Measurements from ENCODE around the gene OPA3.
"Not testable (repeated sequence)": the region's sequence is repeated elsewhere in the genome, so short reads cannot be mapped to it uniquely, and the experiment has no call there.

The OPA3 gene

DNA sequence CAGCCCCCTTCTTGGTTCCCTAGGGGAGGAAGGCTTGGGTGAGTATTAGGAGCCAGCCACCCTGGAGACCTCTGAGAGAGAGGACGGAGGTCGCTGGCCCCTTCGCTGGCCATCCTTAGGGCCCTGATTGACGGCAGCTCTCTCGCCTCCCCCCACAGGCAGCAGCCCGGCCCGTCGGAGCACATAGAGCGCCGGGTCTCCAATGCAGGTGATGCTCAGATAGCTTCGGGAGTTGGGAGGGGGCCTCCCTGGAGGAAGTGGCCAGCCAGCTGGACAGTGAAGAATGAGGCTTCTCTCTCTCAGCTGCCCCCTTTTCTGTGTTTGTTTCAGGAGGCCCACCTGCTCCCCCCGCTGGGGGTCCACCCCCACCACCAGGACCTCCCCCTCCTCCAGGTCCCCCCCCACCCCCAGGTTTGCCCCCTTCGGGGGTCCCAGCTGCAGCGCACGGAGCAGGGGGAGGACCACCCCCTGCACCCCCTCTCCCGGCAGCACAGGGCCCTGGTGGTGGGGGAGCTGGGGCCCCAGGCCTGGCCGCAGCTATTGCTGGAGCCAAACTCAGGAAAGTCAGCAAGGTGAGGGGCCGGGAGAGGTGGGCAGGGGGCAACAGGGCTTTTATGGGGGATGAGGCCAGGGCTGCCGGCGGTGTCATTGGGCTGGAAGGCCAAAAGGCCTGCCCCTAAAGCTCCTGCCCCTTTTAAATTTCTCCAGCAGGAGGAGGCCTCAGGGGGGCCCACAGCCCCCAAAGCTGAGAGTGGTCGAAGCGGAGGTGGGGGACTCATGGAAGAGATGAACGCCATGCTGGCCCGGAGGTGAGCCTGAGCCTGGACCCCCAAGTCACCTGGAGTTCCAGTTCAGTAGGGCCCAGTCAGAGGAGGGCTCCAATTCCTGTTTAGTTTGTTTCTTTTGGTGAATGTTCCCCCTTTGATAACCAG lies 62.3 kb downstream of the OPA3 start:
- no peak for DNase-seq (ENCODE audit: low spot score)

GRCh38 chr19:45518469-45518826 lies 66.2 kb downstream of the OPA3 start:
- DNase-seq (ENCODE audit: low spot score), result no peak

- DNase-seq (ENCODE audit: low spot score), result no peak
Measured at GRCh38 chr19:45517641-45518468, 66.7 kb downstream of the OPA3 start.

DNA sequence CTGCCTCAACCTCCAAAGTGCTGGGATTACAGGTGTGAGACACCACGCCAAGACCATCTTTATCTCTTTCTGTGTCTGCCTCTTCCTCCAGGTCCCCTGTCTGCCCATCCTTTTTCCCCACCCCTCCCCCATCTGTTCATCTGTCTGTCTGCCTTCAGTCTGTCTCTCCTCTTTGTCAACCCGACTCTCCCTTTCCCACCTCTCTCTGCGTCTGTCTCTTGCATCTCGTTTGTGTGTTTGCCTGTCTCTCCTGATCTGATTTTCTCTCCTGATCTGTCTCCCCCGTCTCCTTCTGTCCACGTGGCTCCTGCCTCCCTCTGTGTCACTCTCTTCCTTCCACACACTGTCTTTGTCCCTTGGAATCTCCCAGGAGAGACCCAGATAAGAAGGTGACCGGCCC lies 67.4 kb downstream of the OPA3 start:
- DNase-seq (ENCODE audit: low spot score), result no peak

DNA sequence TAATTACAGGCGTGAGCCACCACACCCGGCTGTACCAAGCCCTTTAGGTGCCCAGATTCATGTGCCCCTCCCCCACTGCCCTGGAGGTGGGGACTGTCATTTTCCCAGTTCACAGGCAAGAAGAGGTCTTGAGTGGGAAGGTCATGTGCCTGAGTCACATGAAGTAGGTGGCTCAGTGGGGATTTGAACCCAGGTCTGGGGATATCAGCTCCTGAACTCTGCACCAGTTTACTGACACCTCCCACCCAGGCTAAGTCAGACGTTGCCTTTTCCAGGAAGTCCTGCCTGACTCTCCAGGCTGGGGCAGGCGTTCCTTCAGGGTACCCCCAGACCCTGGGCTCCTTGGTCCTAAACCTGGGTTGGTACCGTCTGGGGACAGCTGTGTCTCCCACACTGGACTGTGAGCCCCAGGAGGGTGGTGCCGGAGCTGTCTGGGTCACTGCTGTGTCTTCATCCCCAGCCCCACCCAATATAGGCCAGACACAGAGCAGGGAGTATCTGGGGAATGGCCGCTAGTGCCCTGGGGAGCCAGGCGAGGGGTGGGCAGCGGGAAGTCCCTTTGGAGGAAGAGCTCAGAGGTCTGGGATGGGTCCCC lies 68.7 kb downstream of the OPA3 start:
- DNase-seq (ENCODE audit: low spot score), result no peak

- no peak for DNase-seq (ENCODE audit: low spot score)
Measured at GRCh38 chr19:45515081-45515624, 69.4 kb downstream of the OPA3 start.

DNA sequence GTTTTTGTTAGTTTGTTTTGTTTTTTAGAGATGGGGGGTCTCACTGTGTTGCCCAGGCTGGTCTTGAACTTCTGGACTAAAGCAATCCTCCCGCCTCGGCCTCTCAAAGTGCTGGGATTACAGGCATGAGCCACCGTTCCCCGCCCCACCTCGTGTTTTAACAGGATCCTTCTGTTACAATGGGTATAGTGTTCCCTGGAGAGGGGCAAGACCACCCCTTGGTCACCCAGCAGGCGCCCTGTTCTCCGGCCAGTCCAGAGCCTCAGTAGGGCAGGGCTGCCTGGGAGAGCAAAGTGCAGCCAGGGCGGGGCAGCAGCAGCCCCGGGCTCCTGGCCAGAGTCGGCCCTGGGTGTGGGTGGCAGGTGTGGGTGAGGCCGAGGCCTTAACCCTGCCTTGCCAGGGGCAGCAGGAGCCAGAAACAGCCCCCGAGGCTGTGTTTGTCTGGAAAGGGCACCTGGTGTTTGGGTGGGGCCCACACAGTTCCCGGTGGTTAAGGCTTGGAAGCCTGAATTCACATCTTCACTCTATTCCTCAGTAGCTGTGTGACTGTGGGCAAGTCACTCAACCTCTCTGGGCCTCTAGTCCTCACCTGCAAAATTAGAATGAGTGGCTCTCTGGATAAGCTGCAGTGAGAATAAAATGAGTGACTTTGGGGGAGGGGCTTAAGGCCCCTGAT lies 70.1 kb downstream of the OPA3 start:
- DNase-seq (ENCODE audit: low spot score), result no peak

GRCh38 chr19:45512881-45513483 lies 71.6 kb downstream of the OPA3 start:
- DNase-seq (ENCODE audit: low spot score), result no peak

- no peak for DNase-seq (ENCODE audit: low spot score)
Measured at GRCh38 chr19:45511074-45511473, 73.5 kb downstream of the OPA3 start.

DNA sequence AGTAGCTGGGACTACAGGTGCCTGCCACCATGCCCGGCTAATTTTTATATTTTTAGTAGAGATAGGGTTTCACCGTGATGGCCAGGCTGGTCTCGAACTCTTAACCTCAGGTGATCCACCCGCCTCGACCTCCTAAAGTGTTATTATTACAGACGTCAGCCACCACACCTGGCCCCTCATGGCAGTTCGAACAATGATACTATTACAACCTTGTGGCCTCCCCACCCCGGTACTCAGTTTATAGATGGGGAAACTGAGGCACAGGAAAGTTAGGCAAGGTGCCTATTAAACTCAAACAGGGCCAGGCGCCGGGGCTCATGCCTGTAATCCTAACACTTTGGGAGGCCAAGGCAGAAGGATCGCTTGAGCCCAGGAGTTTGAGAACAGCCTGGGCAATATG lies 74.2 kb downstream of the OPA3 start:
- not testable (repeated sequence) for DNase-seq (ENCODE audit: low spot score)

DNA sequence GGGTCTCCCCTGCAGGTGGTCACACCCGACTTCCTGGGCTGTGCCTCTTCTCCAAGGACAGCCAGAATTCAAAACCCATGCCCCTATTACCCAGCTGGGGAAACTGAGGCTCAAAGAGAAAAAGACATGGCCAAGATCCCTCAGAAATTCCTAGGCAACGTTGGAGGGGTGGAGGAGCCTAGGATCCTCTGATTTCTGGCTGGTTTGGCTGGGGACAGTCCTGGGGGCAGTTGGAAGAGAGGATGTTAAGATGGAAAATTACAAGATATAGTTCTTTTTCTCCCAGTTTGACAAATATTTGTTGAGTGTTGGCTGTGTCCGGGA lies 74.9 kb downstream of the OPA3 start:
- no peak for DNase-seq (ENCODE audit: low spot score)

DNA sequence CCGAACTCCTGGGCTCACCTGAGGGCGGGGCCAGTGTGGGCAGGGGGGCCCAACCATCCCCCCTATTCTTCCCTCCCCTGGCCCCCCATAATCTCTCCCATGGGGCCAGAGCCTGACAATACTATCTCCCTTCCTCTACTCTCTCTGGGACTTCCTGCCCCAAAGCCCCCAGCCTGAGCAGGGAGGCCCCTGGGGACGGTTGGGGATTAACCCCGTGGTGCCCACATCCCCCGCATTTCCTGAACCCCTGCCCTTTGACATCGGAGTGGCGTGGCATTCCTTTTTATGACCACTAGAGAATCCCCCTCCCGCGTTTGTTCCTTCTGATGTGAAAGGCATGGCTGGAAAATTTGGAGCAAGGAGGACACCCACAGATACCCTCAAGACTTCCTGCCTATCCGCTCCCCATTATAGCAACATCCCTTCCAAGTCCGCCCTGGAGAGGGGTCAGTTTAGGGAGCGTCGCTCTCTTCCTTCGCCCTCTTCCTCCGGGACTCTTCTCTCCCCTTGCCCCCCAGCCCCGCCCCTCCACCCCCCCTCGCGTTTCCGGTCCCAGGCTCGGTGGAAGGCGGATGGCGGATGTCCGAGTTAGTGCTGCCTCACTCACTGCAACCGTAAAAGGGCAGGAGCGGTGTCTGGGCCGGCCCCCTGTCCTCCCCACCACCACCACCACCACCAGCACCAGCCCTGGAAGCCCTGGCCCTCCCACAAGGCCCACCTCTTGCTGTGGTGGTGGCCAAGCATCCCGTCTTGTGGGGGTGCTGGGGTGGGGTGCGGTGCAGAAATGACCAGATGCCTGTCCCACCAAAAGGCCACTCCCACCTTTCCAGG lies 75.5 kb downstream of the OPA3 start:
- DNase-seq (ENCODE audit: low spot score), result peak; percentile 87

DNA sequence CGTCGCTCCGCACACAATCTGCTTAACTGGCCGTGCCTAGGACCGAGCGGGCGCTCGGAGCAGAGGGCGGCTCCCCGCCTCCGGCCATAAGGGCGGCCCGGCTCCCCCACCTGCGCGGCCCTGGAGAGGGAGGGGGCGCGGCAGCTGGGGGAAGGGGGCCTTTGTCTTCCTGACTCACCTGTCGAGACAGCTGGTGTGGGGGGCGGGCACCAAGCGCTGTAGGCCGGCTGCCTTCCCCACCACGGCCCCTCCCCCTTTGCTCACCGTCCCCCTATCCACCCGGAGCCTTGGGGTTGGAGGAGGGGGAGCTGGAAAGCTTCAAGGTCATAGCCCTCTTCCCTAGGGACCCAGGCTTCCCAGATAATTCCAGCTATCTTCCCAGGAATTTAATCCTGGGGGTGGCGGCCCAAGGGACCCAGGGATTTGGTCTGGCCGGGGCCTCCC lies 76.2 kb downstream of the OPA3 start:
- DNase-seq (ENCODE audit: low spot score), result no peak

DNA sequence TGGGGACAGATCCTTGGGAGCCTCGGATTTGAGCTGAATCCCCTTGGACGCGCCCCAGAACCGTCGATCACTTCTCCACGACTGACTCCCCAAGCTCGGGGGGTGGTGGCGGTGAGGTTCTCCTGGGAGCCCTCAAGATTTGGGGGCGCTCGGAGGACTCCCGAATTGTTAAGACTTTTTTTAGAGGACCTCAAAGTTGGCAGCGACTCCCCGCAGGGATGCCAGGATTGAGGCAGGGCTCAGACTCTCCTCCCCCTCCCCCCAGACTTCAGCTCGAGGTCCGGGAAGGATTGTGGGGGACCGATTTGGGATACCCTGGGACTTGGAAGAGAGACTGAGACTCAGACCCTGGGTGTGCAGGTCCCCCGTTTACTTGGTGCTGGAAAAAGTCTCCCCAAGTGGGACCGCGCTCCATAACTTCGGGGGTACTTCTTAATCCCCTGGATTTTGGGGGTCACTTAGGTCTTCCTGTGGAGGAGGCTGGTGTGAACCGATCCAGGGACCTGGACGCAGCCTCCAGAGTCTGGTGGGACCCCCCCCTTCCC lies 76.7 kb downstream of the OPA3 start:
- DNase-seq (ENCODE audit: low spot score), result peak; percentile 46

DNA sequence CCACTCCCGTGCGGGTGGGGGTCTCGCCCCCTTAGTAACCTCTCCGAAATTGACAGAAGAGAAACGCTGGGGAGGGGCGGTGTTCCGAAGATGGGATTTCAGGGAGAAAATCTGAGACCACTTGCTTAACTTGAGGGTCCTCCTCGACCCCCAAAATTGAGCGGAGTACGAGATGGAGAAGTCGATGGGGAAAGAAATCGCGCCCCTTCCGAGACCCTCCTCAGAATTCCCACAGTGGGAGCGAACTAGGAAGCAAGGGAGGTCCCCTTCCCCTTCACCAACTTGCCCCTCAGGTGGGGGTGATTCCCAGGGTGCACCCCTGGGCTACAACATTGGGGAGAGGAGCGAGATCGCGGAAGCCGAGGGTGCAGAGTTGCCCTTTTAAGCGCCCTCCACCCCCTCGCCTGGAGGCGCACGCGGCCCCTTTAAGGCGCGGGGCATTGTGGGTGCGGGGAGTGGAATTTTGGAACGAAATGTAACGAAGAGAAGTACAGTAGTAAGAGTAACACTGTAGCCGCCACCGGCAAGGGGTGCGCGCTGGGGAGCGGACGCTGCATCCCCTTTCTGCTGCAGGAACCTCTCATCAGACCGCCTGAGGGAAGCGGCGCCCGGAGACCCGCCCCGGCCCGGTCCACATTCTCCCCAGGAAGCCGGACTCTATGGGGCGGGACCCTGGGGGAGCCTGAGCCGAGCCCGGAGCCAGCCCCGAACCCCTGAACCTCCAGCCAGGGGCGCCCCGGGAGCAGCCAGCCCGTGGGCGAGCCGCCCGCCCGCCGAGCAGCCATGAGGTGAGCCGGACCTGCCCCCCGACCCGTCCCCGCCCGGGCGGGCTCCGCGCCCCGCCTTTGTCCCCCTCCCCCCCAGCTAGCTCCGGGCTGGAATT lies 77.4 kb downstream of the OPA3 start, which contains the start of gene VASP:
Gene VASP, plus strand, starts transcription at position 491 of the 883 bp plus-strand sequence. Its CDS starts 293 bp downstream, at position 784.
- DNase-seq (ENCODE audit: low spot score), result peak; percentile 86

DNA sequence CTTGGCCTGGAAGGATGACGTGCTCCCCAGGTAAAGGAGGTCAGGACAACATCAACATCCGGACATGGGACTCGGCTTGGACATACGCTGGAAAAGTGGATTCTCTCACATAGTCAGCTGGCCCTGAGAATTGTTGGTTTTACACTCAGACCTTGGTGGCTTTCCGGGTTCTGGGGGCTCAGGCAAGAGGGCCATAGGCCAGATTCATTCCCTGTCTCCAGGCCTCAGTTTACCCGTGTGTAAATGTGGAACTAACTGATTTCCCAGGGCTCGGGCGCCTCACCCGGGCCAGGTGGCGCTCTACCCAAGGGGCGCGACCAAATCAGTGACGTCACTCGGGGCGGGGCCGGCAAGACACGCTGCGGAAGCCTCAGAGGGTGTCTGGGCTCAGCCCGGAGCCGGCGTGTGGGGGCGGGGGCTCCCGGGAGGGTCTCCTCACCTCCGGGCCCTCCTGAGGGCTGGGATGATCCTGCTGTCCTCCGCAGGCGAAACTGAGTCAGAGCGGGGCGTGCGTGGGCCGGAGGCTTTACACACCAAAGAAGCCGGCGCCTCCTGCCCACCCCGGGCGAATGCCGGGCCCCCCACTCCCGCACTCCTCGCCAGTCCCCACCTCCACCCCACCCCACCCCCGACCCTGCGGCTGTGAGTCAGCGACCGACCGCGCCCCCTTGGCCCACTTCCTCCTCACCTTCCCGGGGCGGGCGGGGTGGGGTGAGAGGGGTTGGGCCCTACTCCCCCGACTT lies 78.2 kb downstream of the OPA3 start:
- DNase-seq (ENCODE audit: low spot score), result peak; percentile 94

DNA sequence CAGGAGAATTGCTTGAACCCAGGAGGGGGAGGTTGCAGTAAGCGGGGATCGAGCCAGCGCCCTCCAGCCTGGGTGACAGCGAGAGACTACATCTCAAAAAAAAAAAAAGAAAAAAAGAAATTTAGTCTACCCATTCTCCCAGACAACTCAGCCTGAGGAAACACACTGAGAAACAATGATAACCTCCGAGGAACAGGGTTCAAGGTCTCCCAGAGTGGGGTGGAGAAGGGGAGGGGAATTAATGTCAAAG lies 78.7 kb downstream of the OPA3 start:
- no peak for DNase-seq (ENCODE audit: low spot score)

DNA sequence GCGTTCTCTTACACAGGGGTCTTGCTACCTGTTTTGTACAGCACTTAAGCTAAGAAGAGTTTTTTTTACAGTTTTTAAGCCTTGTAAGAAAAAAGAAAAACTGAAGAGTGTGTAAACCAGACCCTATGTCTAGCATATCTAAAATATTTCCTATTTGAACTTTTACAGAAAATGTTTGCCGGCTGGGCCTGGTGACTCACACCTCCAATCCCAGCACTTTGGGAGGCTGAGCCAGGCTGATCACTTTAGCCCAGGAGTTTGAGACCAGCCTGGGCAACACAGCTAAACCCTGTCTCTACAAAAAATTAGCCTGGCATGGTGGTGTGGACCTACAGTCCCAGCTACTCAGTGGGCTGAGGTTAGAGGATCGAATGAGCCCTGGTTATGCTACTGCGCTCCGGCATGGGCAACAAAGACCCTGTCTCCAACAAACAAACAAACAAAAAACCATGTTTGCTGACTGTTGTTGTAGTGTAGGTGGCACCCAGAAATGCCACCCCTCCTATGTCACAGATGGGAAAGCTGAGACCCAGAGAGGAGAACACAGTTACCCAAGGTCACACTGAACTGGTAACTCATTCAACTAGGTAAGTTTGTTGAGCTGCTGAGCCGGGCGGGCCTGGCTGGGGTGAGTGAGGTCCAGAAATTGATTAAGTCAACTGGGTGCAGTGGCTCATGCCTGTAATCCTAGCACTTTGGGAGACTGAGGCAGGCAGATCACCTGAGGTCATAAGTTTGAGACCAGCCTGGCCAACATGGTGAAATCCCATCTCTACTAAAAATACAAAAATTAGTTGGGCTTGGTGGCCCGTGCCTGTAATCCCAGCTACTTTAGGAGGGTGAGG lies 79.2 kb downstream of the OPA3 start:
- DNase-seq (ENCODE audit: low spot score), result no peak

All from AG20443 (cell line).